HUES64 (cell line): Measurements from ENCODE around the gene IL22RA1.

Source experiments
- H3K27ac ChIP-seq: 2 replicates; pipeline ENCODE4 v1.7.0; 2013; ENCODE audit warnings: low read depth, low read length, inconsistent platforms
- H3K27me3 ChIP-seq: 2 replicates; pipeline ENCODE4 v1.6.1; 2013; ENCODE audit warnings: mild to moderate bottlenecking, low read length; ENCODE audit not compliant: insufficient read depth
- H3K36me3 ChIP-seq: 2 replicates; pipeline ENCODE4 v1.6.1; 2013; ENCODE audit warnings: mild to moderate bottlenecking, low read length; ENCODE audit not compliant: insufficient read depth
- H3K4me1 ChIP-seq: 2 replicates; pipeline ENCODE4 v1.6.1; 2013; ENCODE audit warnings: mild to moderate bottlenecking, low read length, moderate library complexity; ENCODE audit not compliant: insufficient read depth
- H3K4me3 ChIP-seq: 2 replicates; pipeline ENCODE4 v1.5.1; 2013; ENCODE audit warnings: mild to moderate bottlenecking, low read length, moderate library complexity
- H3K9ac ChIP-seq: 2 replicates; pipeline ENCODE4 v1.6.1; 2013; ENCODE audit warnings: mild to moderate bottlenecking, low read depth, low read length
- H3K9me3 ChIP-seq: 2 replicates; pipeline ENCODE4 v1.6.1; 2013; ENCODE audit warnings: low read depth, low read length; ENCODE audit not compliant: insufficient read depth
- WGBS: fragments of 150-250, 120-280 bp; methylation state at CpG from one replicate; pipeline ENCODE4 v1.1.7; 2013; ENCODE audit warnings: missing lambda C conversion rate; 5-methylcytosine and 5-hydroxymethylcytosine counted together

The IL22RA1 gene

DNA sequence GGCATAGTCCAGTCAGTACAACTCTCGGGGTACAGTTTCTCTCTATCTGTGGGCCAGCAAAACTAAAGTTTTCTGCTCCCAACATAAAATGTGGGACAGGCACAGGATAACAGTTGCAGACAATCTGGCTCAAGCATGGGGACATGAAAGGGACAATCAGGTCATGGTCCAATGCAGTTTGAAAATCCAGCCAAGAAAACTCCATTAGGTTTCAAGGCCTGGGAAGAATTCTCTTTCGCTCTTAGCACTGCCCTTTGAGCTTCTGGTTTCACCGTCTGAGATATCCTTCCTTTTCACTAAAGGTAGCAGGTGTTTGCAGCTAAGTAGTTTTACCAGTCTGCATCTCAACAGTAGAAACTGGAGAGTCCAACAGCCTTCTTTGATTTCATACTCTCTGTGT is 21.1 kb upstream of the IL22RA1 start:
- Histone ChIP-seq H3K4me3 (no peak overlapping the region), H3K9me3 (no peaks in the 10 kb centered on the region), H3K36me3 (peaks cover 17% of the 10 kb centered on the region; the same call in 1 of the 2 replicates), H3K9ac (no peak overlapping the region), H3K27ac (no peak overlapping the region), H3K27me3 (no peaks in the 10 kb centered on the region), H3K4me1 (no peaks in the 10 kb centered on the region)
- 93% methylated on average over 3 of the region's 3 CpGs for WGBS

- Histone ChIP-seq H3K36me3 (peaks cover 17% of the 10 kb centered on the region; the same call in 1 of the 2 replicates), H3K27me3 (no peaks in the 10 kb centered on the region), H3K4me1 (no peaks in the 10 kb centered on the region), H3K27ac (no peak overlapping the region), H3K4me3 (no peak overlapping the region), H3K9ac (no peak overlapping the region), H3K9me3 (no peaks in the 10 kb centered on the region)
- WGBS, result 91% methylated on average over 5 of the region's 5 CpGs
These were observed 19.3 kb upstream of the IL22RA1 start for GRCh38 chr1:24162201-24162600.

GRCh38 chr1:24161270-24161669 is 18.3 kb upstream of the IL22RA1 start:
- Histone ChIP-seq H3K27me3 (no peaks in the 10 kb centered on the region), H3K9ac (no peak overlapping the region), H3K4me1 (no peaks in the 10 kb centered on the region), H3K27ac (no peak overlapping the region), H3K4me3 (no peak overlapping the region), H3K36me3 (peaks cover 22% of the 10 kb centered on the region), H3K9me3 (no peaks in the 10 kb centered on the region)
- WGBS, result 95% methylated on average over 4 of the region's 4 CpGs

DNA sequence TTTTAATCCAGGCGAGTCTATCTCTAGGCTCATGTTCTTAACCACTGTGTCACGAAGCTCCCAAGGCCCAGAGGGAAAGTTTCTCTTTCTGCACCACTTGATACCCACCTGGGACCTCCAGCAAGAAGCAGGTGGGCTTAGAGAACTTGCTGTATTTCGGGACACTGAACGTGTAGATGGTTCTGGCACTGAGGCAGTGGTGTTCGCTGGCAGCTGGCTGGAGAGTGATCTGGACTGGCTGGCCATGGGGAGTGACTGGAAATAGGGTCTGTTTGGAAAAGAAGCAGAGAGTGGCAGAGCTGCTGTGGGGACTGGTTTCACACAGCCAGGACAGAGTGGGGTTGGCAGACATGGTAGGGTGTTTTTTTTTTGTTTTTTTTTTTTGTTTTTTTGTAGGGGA is 16.4 kb upstream of the IL22RA1 start:
- Histone ChIP-seq H3K4me1 (peaks cover under 1% of the 10 kb centered on the region), H3K27ac (no peak overlapping the region)

GRCh38 chr1:24157918-24158481 is 15.1 kb upstream of the IL22RA1 start:
- Histone ChIP-seq H3K4me3 (no peak overlapping the region), H3K27me3 (no peaks in the 10 kb centered on the region), H3K9ac (no peak overlapping the region), H3K27ac (no peak overlapping the region), H3K36me3 (peaks cover 18% of the 10 kb centered on the region), H3K4me1 (peaks cover 6% of the 10 kb centered on the region), H3K9me3 (no peaks in the 10 kb centered on the region)
- 92% methylated on average over 6 of the region's 6 CpGs for WGBS

More for the DNA sequence above, 16.4 kb upstream of the IL22RA1 start:
- Histone ChIP-seq H3K4me3 (no peak overlapping the region), H3K36me3 (peaks cover 18% of the 10 kb centered on the region), H3K9ac (no peak overlapping the region), H3K27me3 (no peaks in the 10 kb centered on the region), H3K9me3 (no peaks in the 10 kb centered on the region)
- 91% methylated on average over 5 of the region's 5 CpGs for WGBS

DNA sequence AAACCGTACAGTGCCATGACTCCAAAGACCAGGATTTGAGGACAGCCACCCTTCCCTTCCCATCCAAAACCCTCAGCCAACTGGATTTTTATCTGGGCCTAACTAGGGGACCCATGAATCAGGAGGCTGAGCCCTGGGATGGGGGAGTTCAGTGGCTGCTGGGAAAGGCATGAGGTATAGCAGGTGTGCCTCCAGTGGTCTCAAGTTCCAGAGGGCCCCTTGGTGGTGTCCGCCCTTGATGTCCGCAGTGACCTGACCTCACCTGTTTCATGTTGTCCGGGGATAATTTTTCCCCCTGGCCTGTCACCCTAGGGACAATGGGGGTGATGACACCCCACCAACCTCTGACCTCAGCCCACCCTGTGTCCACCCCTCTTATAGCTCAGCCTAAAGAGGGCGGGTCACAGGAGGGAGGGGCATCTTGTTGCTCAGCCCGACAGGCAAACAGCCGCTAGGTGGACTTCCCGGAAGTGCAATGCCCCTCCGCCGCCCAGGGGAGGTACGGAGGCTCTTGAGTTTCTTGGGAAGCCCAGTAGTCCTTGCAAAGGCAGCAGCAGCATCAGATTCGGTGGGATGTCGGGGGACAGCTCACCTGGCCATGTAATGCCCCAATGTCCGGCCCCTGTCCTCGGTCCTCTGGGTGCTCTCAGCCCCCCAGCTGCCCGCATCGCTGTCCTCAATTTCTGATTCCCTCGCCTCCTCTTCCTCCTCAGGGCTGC is 13.8 kb upstream of the IL22RA1 start:
- WGBS, result 95% methylated on average over 18 of the region's 18 CpGs
- Histone ChIP-seq H3K36me3 (peaks cover 18% of the 10 kb centered on the region), H3K27me3 (no peaks in the 10 kb centered on the region)

GRCh38 chr1:24155011-24155782 is 12.3 kb upstream of the IL22RA1 start:
- Histone ChIP-seq H3K9me3 (no peaks in the 10 kb centered on the region), H3K27me3 (no peaks in the 10 kb centered on the region), H3K4me3 (no peak overlapping the region), H3K27ac (no peak overlapping the region), H3K36me3 (peaks cover 18% of the 10 kb centered on the region), H3K4me1 (peaks cover 18% of the 10 kb centered on the region), H3K9ac (no peak overlapping the region)
- WGBS, result 86% methylated on average over 11 of the region's 11 CpGs

More for the DNA sequence above, 13.8 kb upstream of the IL22RA1 start:
- Histone ChIP-seq H3K4me1 (peaks cover 11% of the 10 kb centered on the region), H3K9me3 (no peaks in the 10 kb centered on the region), H3K27ac (no peak overlapping the region), H3K4me3 (no peak overlapping the region), H3K9ac (no peak overlapping the region)

GRCh38 chr1:24154215-24154614 is 11.3 kb upstream of the IL22RA1 start:
- peaks cover 18% of the 10 kb centered on the region for H3K36me3 ChIP-seq
- H3K27me3 ChIP-seq, result no peaks in the 10 kb centered on the region

GRCh38 chr1:24152631-24153494 is 9.9 kb upstream of the IL22RA1 start:
- H3K9me3 ChIP-seq, result no peaks in the 10 kb centered on the region
- 90% methylated on average over 10 of the region's 10 CpGs for WGBS
- H3K27ac ChIP-seq, result peak overlapping the region; percentile 27; the same call in 1 of the 2 replicates
- peaks cover 18% of the 10 kb centered on the region for H3K4me1 ChIP-seq
- no peak overlapping the region for H3K9ac ChIP-seq
- no peak overlapping the region for H3K4me3 ChIP-seq
- H3K27me3 ChIP-seq, result no peaks in the 10 kb centered on the region
- H3K36me3 ChIP-seq, result peaks cover 15% of the 10 kb centered on the region

More at GRCh38 chr1:24154215-24154614, 11.3 kb upstream of the IL22RA1 start:
- Histone ChIP-seq H3K4me3 (no peak overlapping the region), H3K27ac (no peak overlapping the region), H3K9ac (no peak overlapping the region), H3K4me1 (peaks cover 18% of the 10 kb centered on the region), H3K9me3 (no peaks in the 10 kb centered on the region)
- WGBS, result 72% methylated on average over 7 of the region's 8 CpGs

DNA sequence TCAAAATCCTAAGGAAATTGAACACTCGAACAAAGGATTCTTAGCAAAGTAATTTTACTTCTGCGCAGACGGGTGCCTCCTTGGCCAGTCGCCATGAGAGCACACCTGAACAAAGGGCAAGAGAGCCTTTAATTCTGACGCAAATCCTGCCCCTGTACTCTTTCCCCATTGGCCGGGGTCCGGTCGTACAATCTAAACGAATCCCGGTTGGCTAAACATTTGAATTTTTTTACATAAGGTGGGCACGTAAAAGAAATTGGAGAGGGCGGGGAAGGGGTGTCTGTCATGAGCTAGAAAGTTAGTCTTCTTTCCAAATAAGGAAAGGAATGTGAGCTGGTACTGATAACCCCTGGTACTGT is 8.2 kb upstream of the IL22RA1 start:
- Histone ChIP-seq H3K4me3 (peak overlapping the region; percentile 52), H3K9me3 (no peaks in the 10 kb centered on the region), H3K9ac (peak overlapping the region; percentile 94), H3K36me3 (0 out of 2 replicates have a peak, but pooled peaks cover 5% of the 10 kb centered on the region), H3K27ac (peak overlapping the region; percentile 98), H3K27me3 (no peaks in the 10 kb centered on the region), H3K4me1 (peaks cover 18% of the 10 kb centered on the region)
- WGBS, result 5% methylated on average over 12 of the region's 12 CpGs
